Embryonic facial prominence (tissue), 1 donor: Measurements from ENCODE around the gene MPDZ.

ENCODE experiments used
- DNase-seq: peaks from one replicate; pipeline ENCODE4 v3.0.0-alpha.2; 2016; ENCODE audit errors: extremely low spot score

The MPDZ gene

GRCh38 chr9:13137426-13137825 lies 142.1 kb downstream of the MPDZ start:
- DNase-seq, result no peak

GRCh38 chr9:13131991-13132390 lies 147.5 kb downstream of the MPDZ start:
- no peak for DNase-seq

- no peak for DNase-seq
Measured at GRCh38 chr9:13131416-13131815, 148.1 kb downstream of the MPDZ start.

GRCh38 chr9:13128266-13128860 lies 151.1 kb downstream of the MPDZ start:
- DNase-seq, result no peak

GRCh38 chr9:13127131-13127530 lies 152.4 kb downstream of the MPDZ start:
- peak; percentile 25 for DNase-seq

- DNase-seq, result no peak
Measured at GRCh38 chr9:13125261-13125660, 154.2 kb downstream of the MPDZ start.

- no peak for DNase-seq
Measured at GRCh38 chr9:13122756-13123369, 156.6 kb downstream of the MPDZ start.

- DNase-seq, result no peak
Measured at GRCh38 chr9:13118313-13118712, 161.2 kb downstream of the MPDZ start.

GRCh38 chr9:13116292-13116691 lies 163.2 kb downstream of the MPDZ start:
- no peak for DNase-seq

- DNase-seq, result no peak
Measured at GRCh38 chr9:13113751-13114150, 165.7 kb downstream of the MPDZ start.

GRCh38 chr9:13113216-13113615 lies 166.3 kb downstream of the MPDZ start:
- DNase-seq, result no peak

- no peak for DNase-seq
Measured at GRCh38 chr9:13111778-13112177, 167.7 kb downstream of the MPDZ start.

GRCh38 chr9:13110766-13111417 lies 168.6 kb downstream of the MPDZ start:
- no peak for DNase-seq

GRCh38 chr9:13109781-13110180 lies 169.7 kb downstream of the MPDZ start:
- no peak for DNase-seq

GRCh38 chr9:13107008-13107407 lies 172.5 kb downstream of the MPDZ start:
- no peak for DNase-seq

- no peak for DNase-seq
Measured at GRCh38 chr9:13100914-13101572, 178.4 kb downstream of the MPDZ start.

- no peak for DNase-seq
Measured at GRCh38 chr9:13095056-13095455, 184.4 kb downstream of the MPDZ start.

- no peak for DNase-seq
Measured at GRCh38 chr9:13090628-13091027, 188.9 kb downstream of the MPDZ start.

- DNase-seq, result no peak
Measured at GRCh38 chr9:13089666-13090065, 189.8 kb downstream of the MPDZ start.

- peak; percentile 37 for DNase-seq
Measured at GRCh38 chr9:13088720-13089427, 190.6 kb downstream of the MPDZ start.

- no peak for DNase-seq
Measured at GRCh38 chr9:13083963-13084528, 195.4 kb downstream of the MPDZ start.

- no peak for DNase-seq
Measured at GRCh38 chr9:13083366-13083765, 196.1 kb downstream of the MPDZ start.
